Stimulated activated CD4-positive, alpha-beta T cell treated with anti-CD3 and anti-CD28 coated beads, Interleukin-4, amount 100 ng/mL, for 1 hour (primary cell): ENCODE results near the gene ABCF1.
"Not testable (repeated sequence)": the region's sequence is repeated elsewhere in the genome, so short reads cannot be mapped to it uniquely, and the experiment has no call there.

ENCODE experiments used
- DNase-seq: peaks from one replicate; pipeline ENCODE4 v3.0.0-alpha.2; 2020

ABCF1 gene

GRCh38 chr6:30571075-30571761, at the start of gene ABCF1:
TSS of gene ABCF1 (plus strand) at chr6:30571442. CDS start at chr6:30571488, 46 bp downstream.
- DNase-seq, result peak; percentile 100

DNA sequence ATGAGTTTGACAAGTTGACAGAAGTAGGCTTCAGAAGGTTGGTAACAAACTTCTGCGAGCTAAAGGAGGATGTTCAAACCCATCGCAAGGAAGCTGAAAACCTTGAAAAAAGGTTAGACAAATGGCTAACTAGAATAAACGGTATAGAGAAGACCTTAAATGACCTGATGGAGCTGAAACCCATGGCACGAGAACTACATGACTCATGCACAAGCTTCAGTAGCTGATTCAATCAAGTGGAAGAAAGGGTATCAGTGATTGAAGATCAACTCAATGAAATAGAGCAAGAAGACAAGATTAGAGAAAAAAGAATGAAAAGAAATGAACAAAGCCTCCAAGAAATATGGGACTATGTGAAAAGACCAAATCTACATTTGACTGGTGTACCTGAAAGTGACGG, 49.3 kb upstream of the ABCF1 start:
- DNase-seq, result not testable (repeated sequence)

- DNase-seq, result not testable (repeated sequence)
Observed at GRCh38 chr6:30526444-30526843, 44.8 kb upstream of the ABCF1 start.

- DNase-seq, result peak; percentile 59
Observed at GRCh38 chr6:30529349-30529875, 41.8 kb upstream of the ABCF1 start.

GRCh38 chr6:30530014-30530413, 41.2 kb upstream of the ABCF1 start:
- DNase-seq, result no peak

GRCh38 chr6:30533460-30534294, 37.6 kb upstream of the ABCF1 start:
- no peak for DNase-seq

GRCh38 chr6:30537931-30538330, 33.3 kb upstream of the ABCF1 start:
- DNase-seq, result no peak

- DNase-seq, result peak; percentile 80
Observed at GRCh38 chr6:30541515-30542403, 29.5 kb upstream of the ABCF1 start.

- DNase-seq, result no peak
Observed at GRCh38 chr6:30542404-30542725, 28.9 kb upstream of the ABCF1 start.

DNA sequence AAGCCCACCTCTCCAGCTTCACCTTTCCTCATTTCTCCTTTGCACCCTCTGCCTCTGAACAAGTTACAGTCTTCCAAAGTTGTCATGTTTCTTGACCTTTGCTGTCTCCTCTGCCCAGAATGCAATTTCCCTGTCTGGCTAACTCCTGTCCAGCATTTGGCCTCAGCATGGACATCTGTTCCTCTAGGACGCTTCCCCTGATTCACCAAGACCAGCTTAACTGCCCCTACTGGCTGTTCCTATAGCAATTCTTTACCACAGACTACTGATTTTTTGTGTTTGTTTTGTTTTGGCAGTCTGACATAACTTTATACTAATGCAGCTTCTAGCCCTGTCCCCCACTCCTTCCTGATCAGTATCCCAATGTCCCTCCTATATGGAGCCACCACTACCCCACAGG, 28.3 kb upstream of the ABCF1 start:
- no peak for DNase-seq

GRCh38 chr6:30543821-30544220, 27.4 kb upstream of the ABCF1 start:
- no peak for DNase-seq

- no peak for DNase-seq
Observed at GRCh38 chr6:30544666-30545272, 26.5 kb upstream of the ABCF1 start.

- no peak for DNase-seq
Observed at GRCh38 chr6:30547454-30547853, 23.8 kb upstream of the ABCF1 start.

- no peak for DNase-seq
Observed at GRCh38 chr6:30548375-30548774, 22.9 kb upstream of the ABCF1 start.

- DNase-seq, result no peak
Observed at GRCh38 chr6:30554404-30554803, 16.8 kb upstream of the ABCF1 start.

DNA sequence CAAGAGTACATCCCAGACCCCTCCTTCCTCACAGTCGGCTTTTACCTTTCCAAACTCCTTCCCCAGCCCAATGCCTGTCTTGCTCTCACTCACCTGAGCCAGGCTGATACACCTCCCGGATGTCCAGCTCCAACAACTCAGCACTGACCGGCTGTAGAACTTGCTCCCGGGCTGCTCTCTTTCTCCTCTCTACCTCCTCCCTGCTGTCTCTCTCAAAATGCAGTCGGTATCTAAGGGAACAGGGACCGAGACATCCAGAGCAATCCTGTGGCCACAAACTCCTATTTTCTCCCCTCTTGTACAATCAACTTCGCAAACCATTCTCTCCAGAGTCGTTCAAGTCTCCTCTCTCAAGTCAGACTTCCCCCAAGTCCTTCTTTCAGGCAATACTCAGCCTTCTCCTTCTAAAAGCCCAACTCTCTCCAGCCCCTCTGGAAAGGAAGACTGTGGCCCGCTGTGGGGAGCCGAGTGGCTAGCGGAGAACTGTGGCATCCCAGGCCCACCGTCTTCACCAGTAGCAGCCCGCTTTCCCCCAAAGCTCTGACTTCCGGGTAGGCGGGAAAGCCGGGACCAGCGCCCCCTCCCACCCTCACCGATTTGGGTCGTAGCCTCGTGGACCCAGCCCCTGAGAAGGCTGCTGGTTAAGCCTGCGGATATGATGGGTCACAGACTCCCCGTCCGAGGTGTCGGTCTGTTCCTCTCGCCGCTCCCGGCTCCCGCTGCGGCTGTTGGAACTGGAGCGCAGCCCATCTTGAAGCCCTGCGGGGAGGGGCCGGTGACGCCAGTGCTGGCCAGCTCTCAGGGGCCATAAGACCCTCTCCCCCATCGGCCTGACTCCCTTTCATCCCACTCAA, 16.1 kb upstream of the ABCF1 start:
- DNase-seq, result no peak

DNA sequence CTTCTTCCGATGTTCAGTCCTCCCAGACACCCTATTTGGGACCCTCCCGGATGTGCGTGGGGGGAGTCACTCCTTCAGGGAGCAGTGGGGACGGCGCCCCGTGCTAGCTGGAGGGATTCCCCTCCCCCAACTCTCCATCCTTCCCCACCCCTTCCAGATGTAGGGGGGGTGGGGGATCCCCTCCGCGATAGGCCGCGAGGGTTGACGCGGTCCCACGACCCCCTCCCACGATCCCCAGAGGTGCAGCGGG, 15.5 kb upstream of the ABCF1 start:
- no peak for DNase-seq

GRCh38 chr6:30556066-30556905, 15.0 kb upstream of the ABCF1 start, which contains the start of gene GNL1:
TSS of gene GNL1 (minus strand) at chr6:30556489. CDS start at chr6:30556203, 286 bp downstream.
- DNase-seq, result peak; percentile 99

GRCh38 chr6:30556906-30557682, 14.1 kb upstream of the ABCF1 start, which contains the start of gene PRR3:
TSS of gene PRR3 (plus strand) at chr6:30557295. CDS start at chr6:30557345, 50 bp downstream.
- DNase-seq, result peak; percentile 83

DNA sequence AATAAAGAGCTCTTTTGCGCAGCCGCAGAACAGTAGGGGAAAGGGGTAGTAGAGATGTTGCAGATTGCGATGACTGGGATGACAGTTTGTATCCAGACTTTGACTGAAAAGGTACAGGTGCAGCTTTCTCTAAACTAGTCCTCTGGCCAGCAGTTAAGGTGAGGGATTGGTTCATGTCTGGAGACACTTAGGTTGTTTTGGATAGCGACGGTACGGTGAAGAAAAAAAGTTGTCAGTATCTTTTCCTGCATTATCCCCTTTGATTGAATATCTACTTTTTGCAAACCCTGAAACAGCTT, 13.6 kb upstream of the ABCF1 start:
- no peak for DNase-seq
